CD4-positive, alpha-beta T cell treated with Interleukin-17A for 4 hours (primary cell): ENCODE data around the gene IL15RA.
"Not testable (repeated sequence)": the region's sequence is repeated elsewhere in the genome, so short reads cannot be mapped to it uniquely, and the experiment has no call there.

Source experiments
- DNase-seq: peaks from one replicate; pipeline ENCODE4 v3.0.0-alpha.2; 2020; ENCODE audit warnings: mixed read lengths

IL15RA gene

DNA sequence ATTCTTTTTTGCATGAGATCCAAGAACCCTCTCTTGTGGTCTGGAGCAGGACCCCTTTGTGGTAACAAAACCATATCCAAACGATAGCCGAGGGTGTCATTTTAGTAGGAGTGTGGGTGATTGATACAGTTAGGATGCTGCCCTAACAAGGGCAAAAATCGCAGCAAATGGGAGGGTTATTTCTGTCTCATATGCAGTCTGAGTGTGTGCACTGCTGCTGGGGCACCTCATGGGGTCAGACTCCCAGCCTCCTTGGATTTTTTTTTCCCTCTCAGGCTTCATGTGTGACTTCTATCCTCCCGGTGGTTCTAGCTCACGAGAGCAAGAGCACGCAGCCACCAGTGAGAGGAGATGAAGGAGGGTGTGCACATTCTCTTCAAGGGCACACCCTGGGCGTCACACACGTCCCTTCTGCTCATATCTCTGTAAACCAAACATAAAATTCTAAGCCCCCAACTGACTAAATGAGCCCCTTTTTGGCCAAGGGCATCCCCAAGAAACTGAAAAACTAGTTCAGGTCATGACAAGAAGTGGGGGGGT, 28.6 kb upstream of the IL15RA start:
- DNase-seq, result no peak

DNA sequence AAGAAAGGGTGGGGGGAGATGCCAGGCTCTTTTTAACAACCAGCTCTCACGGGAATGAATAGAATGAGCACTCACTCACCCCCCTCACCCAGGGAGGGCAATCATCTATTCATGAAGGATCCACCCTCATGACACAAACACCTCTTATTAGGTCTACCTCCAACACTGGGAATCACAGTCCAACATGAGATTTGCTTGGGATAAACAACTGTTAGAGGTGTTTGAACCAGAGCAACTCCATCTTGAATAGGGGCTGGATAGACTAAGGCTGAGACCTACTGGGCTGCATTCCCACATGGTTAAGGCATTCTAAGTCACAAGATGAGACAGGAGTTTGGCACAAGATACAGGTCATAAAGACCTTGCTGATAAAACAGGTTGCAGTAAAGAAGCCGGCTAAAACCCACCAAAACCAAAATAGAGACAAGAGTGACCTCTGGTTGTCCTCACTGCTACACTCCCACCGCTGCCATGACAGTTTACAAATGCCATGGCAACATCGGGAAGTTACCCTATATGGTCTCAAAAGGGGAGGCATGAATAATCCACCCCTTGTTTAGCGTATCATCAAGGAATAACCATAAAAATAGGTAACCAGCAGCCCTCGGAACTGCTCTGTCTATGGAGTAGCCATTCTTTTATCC, 27.9 kb upstream of the IL15RA start:
- DNase-seq, result not testable (repeated sequence)

DNA sequence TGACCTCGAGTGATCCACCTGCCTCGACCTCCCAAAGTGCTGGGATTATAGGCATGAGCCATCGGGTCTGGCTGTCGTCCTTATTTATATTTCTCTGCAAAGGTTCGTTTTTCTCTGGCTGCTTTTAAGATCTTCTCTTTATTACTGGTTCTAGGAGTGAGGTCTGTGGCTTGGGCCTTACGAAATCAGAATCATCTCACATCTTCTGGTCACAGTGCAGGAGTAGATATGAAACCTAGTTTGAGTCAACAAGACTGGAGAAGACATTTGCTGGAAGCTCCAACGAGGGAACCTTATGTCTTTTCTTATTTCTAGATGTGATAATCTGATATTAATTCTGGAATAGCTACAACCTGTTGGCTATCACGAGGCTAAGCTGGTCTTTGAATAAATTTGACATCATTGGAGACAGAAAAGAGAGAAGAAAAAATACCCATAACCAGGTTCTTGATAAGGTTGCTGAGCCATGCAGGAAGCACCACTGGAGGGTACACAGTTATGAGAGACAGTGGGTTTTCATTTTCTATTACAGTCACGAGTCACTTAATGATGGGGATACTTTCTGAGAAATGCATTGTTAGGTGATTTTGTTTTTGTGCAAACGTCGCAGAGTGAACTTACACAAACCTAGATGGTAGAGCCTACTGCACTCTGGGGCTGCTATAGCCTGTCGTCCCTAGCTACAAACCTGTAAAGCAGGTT, 25.6 kb upstream of the IL15RA start:
- no peak for DNase-seq

DNA sequence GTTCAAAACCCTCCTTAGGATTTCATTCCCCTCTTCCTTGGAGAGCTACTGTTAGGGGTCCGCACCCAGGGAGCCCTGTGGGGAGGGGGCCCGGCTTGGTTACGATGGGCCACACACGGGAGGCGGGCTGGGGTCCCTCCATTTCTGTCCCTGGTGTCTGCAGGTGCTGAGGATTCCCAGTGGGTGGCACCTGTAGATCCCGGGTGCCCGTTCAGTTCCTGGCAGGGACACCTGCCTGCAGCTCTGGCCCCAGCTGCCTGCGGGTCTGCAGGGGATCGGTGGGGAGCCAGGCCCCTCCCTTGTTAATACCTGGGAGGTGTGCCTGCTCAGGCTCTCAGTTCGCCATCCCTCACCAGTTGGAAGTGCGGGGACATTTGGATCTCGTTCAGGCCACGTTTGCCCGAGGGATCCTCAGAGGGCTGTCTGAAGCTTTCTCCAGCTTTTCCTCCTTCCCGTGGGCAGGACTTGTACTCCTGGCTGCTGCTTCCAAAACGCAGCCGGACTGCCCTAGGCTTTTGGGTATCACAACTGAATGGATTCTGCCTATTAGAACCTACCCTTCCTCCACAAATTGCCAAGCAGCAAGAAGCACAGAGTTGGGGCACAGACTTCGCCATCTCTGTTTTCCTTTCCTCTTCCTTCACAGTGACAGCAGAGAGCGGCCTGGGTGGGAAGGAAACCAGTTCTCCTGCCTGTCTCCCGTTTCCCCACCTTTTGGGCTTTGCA, 22.3 kb upstream of the IL15RA start:
- no peak for DNase-seq

DNA sequence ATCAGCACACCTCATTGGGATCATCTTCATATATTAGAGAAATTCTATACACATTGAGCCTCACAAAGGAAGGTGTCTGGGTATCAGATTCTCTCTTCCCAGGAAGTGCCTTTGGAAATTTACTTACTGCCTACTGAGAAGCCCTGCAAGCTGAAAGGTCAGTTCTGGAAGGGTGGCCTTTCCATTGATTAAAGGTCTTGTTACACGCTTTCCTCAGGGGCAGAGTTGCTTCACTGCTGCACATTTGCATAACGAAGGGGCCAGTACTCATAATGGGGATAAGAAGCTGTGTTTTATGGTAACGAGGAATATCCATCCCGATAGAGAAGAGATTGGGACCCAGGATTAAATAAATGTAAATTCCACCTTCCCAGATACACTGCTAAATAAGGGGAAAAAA, 19.4 kb upstream of the IL15RA start:
- no peak for DNase-seq

DNA sequence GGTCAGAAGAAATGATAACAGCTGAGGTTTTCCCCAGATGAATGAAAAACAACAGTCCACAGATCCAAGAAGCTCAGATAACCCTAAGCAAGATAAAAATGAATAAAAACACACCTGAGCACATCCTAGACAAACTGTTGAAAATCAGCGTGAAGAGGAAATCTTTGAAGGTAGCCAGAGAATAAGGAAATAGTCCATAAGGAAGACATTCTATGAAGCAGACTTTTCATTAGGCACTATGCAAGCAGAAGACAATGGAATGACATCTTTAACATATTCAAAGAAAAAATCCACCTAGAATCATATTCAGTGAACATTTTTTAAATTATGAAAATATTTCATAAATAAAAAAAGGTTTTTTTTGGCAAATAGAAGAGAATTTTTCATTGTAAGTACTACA, 15.1 kb upstream of the IL15RA start:
- DNase-seq, result no peak

DNA sequence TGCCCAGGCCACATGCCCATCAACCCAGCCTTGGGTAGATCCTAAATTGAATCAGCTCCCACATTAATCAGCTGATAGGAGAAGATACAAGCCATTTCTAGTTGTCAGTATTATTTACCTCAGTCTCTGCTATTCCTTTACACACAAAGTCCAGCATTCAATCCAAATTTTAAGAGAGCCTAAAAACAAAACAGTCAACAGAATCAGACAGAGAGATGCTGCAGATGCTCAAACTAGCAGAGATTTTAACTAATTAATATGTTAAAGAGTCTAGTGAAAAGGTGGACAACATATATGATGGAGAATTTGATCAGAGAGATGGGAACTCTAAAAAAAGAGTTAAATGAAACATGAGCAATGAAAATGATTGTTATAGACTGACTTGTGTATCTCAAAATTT, 14.4 kb upstream of the IL15RA start:
- DNase-seq, result no peak

DNA sequence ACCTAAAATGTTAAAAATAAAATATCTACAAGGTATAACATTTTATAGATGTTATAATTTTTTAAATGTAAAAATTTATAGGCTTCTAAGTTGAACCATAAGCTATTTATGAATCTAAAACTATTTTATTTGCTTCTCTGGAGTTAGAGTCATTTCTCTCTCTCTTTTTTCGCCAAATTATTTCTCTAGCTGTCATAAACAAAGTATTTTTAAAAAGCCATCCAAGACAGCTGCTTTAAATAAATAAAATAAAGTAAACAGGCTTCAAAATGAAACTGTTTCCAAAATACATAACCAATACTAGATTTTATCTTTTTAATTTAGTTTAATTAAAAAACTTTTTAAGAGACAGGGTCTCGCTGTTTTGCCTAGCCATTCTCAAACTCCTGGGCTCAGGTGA, 12.4 kb upstream of the IL15RA start:
- DNase-seq, result no peak

DNA sequence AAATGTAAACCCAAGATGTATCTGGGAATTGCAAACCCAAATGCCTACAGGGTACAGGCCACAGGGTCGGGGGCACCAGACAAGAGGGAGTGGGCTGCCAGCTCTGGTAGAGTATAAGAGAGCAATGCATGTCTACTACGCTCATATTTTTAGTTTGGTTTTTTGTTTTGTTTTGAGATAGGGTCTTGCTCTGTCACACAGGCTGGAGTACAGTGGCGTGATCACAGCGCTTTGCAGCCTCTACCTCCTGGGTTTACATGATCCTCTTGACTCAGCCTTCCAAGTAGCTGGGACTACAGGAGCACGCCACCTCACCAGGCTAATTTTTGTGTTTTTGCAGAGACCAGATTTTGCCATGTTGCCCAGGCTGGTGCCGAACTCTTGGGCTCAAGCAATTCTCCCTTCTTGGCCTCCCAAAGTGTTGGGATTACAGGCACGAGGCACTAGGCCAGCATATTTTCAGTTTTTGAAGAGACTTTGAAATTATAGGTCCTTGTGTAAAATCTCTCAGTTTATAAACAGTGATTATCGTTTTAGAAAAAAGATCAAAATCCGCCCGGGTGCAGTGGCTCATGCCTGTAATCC, 11.1 kb upstream of the IL15RA start:
- DNase-seq, result no peak

DNA sequence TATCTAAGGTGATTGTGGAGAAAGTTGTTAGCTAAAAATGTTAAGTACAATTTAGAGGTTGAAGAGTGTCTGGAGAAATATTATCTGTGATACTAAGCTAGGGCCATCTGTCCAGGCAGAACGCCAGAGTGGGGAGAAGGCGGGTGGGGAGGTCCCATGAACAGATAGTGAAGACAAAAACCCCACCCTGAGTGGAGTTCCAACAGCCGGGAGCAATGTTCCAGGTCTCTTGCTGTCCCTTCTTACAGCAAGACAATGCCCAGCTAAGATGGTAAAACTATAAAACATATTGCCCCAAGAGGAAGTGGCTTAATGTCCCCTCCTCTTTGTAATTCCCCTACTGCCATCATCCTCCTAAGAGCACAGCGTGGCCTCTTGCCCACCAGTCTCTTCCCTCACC, 10.4 kb upstream of the IL15RA start:
- no peak for DNase-seq

DNA sequence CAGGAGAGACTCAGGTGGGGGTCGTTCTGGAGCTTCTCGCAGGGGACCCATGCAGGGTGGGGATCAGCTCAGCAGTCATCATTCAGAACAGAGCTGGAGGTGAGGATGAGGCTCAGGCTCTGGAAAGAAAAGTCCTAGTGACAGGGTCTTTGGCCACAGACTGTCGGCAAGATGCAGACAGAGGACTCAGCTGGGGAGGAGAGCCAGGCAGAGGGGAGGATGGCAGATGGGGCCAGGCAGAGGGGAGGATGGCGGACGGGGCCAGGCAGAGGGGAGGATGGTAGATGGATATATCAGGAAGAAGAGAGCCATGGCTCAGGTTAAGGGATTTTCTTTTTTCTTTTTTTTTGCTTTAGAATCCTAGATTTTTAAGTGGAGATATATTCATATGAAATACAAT, 7.7 kb upstream of the IL15RA start:
- no peak for DNase-seq

DNA sequence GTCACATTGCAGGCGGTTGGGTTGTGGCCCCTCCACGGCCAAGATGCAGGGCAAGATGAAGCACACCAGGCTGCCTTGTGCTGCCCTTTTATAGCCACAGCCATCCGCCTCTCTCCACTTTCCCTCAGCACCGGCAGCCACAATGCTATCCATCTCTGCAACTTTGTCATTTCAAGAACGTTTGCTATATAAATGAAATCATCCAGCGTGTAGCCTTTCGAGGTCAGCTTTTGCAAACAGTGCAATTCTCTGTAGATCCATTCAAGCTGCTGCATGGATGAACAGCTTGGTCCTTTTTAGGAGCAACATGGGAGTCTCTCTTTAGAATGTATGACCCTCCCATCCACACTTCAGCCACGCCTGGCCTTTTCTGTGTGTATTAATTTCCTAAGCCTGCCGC, 6.4 kb upstream of the IL15RA start:
- no peak for DNase-seq

DNA sequence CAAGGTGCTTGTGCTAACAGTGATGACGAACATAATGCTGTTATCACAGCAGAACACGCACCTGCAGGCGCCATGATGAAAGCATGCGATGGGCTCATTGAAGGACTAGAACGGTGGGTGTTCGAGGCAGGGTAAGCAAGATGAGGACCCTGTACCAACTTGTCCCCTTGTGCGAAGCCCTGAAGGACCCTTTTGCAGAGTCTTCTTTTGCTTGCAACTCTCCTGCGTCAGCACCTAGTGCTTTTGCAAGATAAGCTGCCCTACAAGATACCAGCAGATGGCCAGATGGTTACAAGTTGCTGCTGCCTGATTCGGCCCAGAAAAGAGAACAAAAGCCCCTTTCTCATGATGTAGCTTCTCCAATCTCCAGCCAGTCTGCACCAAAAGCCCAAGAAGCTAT, 4.2 kb upstream of the IL15RA start:
- no peak for DNase-seq

DNA sequence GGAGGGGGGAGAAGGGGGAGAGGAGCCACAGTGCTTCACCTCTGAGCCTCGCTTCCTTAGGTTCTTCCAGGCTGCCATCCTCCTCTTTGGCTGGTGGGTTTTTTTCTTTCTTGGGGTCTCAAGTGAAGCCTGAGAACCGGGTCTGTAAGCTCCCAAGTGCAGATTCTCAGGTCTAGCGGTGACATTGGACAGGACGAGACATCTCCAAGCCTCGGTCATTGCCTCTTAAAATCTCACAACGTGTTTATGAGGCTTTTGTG, 817 bp upstream of the IL15RA start:
- DNase-seq, result no peak

DNA sequence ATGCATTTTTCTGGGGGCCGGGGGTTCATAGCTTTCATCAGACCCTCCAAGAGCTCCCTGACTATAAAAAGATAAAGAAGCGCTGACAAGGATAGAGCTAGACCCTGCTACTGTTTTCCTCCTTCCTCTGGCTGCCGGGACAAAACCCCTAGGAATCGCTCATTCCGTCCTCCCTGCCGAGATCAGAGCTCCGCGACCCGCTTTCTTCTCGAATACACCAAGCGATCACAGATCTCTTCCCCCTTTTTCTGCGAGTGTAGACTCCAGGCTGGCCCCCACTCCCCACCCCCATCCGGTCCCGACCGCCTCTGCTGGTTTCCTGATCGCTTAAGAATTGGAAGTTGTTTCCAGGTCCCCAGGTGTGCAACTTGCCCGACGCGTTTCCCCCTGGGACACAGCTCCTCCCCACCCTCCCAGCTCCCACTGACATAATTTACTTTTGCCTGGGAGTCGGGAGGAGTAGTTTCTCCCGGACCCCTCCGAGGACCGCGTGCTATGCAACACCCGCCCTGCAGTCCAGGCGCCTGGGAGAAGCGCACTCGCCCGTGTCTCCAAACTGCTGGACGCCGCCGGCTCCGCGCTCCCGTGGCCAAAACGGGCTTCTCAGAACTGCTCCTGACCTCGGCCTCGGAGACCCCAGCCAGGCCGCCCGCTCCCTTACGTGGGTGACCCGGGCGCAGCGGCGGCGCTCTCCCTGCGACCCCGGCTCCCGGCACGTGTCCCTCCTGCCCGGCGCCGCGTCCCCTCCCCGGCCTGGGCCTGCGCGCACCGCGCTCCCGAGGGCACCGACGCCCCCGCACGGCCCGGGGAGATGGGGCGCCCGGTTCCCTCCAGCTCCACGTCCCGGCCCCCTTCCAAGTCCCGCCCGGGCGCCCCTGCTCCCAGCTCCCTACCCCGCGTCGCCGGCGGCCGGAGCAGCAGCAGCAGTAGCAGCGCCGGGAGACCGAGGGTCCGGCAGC, 552 bp downstream of the IL15RA start:
- peak; percentile 57 for DNase-seq

DNA sequence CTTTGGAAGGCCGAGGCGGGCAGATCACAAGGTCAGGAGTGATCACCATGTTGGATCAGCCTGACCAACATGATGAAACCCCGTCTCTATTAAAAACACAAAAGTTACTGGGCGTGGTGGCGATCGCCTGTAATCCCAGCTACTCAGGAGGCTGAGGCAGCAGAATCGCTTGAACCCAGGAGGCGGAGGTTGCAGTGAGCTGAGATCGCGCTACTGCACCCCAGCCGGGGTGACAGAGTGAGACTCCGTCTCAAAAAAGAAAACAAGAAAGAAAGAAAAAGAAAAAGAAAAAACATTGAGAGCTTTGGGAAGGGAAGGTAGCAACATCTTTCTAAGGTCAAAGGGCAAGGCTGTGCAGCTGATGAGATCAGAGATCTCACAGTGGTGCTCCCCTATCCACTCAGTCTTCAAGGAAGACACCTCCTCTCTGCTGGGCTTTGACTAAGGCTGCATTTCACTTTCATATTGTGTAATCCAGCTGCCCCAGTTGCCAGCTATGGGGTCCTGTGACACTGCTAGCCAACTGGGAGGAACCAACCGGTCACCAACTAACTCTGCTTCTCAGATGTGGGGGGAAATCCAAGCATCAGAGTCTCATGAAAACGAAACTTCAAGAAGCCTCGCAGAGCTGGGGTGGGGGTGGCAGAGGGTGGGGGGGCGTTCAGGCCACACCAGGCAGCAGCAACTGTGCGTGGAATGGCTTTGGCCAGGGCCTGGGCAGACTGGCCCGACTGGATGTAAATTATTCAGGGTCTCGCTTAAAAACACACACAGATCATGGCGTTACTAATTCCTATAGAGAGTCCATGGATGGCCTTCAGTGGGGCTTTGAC, 1.5 kb downstream of the IL15RA start:
- DNase-seq, result peak; percentile 31

DNA sequence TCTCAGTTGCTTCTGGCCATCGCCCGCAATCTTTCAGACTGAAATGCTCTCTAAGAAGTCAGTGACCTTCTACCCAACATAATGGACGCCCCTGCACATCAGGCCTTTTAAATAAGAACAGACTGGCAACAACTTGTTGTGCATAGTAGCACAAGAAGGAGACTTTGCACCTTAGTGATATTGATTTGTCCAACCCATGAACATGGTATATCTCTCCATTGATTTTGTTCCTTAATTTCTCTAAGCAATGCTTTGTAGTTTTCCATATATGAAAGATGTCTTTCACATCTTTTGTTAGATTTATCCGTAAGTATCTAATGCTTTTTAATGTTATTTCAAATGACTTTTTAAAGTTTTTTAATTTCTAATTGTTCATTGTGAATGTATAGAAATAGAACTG, 4.3 kb downstream of the IL15RA start:
- no peak for DNase-seq

DNA sequence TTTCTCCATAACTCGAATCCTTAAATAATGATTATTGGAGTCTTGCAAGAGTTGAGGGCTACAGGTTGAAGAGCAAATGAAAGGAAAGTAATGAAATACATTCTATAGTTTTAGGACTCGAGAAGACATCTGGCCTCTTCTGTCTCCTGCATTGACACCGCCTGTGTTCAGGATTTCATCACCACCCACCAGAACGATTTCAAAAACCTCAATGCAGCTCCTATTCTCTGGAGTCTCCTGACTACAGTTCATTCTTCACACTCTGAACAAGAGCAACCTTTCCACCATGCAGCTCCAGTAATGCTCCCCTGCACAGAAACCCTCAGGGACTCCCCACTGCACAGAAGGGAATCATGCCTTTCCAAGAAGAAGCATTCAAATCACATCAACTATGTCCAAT, 5.5 kb downstream of the IL15RA start:
- DNase-seq, result no peak

DNA sequence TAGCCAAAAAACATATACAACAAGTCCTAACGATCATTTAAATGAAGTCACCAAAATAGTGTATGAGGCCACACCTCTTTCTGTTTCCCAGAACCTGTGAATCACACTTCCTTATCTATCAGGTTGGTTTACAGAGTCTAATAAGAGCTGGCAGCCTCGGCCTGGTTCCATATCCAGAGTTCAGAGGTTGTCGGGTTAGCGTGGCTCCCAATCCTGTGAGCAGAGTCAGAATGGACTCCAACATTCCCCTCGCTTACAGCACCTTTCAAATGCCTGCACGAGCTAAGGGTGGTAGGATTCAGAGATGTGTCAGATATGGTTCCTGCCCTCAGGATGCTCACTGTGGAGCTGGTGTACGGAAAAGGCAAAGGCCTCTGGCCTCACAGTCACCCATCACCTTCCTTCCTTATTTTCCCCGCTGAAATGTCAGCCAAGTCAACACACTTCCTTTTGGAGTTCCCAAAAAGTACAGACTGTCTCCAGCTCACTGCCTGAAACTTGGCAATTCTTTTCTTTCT, 6.0 kb downstream of the IL15RA start:
- peak; percentile 22 for DNase-seq

DNA sequence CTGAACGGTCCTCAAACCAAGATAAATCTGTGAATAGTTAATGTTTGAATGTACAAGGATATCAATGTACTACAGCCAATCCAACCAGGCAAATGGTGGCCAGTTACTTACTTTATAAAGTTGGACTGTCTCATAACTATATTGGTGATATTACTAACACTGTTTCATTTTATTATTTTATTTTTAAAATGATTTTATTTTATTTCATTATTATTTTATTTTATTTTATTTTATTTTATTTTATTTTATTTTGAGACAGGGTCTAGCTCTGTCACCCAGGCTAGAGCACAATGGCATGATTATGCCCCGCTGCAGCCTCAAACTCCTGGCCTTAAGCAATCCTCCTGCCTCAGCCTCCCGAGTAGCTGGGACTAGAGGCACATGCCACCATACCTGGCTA, 6.8 kb downstream of the IL15RA start:
- DNase-seq, result no peak

DNA sequence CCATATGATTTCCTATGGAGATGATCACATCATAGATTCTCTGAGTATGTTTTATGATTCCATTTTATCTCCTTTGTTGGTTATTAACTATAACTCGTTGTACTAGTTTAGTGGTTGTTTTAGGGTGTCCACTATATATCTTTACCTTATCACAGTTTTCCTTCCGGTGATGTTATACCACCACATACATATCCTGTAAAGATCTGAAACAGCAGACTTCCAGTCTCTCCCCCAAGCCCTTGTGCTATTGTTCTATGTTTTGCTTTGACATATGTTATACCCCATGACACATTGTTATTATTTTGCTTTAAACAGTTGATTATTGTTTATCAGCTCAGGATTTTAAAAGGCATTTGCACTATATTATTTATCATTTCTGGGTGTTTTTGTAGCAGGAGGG, 7.3 kb downstream of the IL15RA start:
- no peak for DNase-seq
